MCF 10A (cell line): ENCODE results near the gene DIP2C. TPM values are rescaled to one million over a fixed set of nuclear protein-coding genes. Genes with fewer than 3 reads are reported as not detected.
A peak's percentile ranks its signal among the peaks of the same experiment; 100 is the strongest.

Experiments used
- BruUV-seq: library from RNA; stranded (reverse); fragments of 400-500 nt; replicated peaks from 2 replicates; lab custom pipeline; 2021; lab: Mats Ljungman, UMichigan
- CTCF ChIA-PET: fragments of 300-600 bp; sonication (Branson Sonifier 250); formaldehyde crosslinking; extraction: SDS; loops from one replicate; lab custom pipeline; 2021; ENCODE audit warnings: antibody characterized with exemption, inconsistent platforms; lab: Yijun Ruan, JAX
- POLR2A ChIA-PET: fragments of 300-600, 350-650 bp; sonication (Branson Sonifier 250); formaldehyde crosslinking; extraction: SDS; loops from one replicate; lab custom pipeline; 2020; ENCODE audit warnings: antibody characterized with exemption, inconsistent platforms; lab: Yijun Ruan, JAX
- DNase-seq: peaks from one replicate; pipeline ENCODE4 v3.0.0-alpha.2; 2018; ENCODE audit not compliant: unreplicated experiment
- H3K27ac Mint-ChIP-seq: one replicate; pipeline ENCODE4 v1.8.0; 2022; ENCODE audit warnings: mild to moderate bottlenecking, low read depth, mixed read lengths; ENCODE audit not compliant: unreplicated experiment
- H3K27me3 Mint-ChIP-seq: one replicate; pipeline ENCODE4 v1.8.0; 2022; ENCODE audit warnings: mixed read lengths; ENCODE audit not compliant: insufficient read depth, unreplicated experiment
- H3K36me3 Mint-ChIP-seq: one replicate; pipeline ENCODE4 v1.8.0; 2022; ENCODE audit warnings: mild to moderate bottlenecking, moderate library complexity, mixed read lengths; ENCODE audit not compliant: insufficient read depth, unreplicated experiment
- H3K4me1 Mint-ChIP-seq: one replicate; pipeline ENCODE4 v1.8.0; 2022; ENCODE audit warnings: mixed read lengths; ENCODE audit not compliant: insufficient read depth, unreplicated experiment
- H3K4me3 Mint-ChIP-seq: one replicate; pipeline ENCODE4 v1.8.0; 2022; ENCODE audit warnings: mild to moderate bottlenecking, moderate library complexity, mixed read lengths; ENCODE audit not compliant: unreplicated experiment
- H3K9me3 Mint-ChIP-seq: one replicate; pipeline ENCODE4 v1.8.0; 2022; ENCODE audit warnings: mixed read lengths; ENCODE audit not compliant: unreplicated experiment
- CTCF ChIP-seq: fragments of 200-600 bp; IDR thresholded peaks from one replicate; pipeline ENCODE4 v1.8.0; 2022; ENCODE audit warnings: antibody characterized with exemption, mild to moderate bottlenecking; ENCODE audit not compliant: unreplicated experiment
- intact Hi-C: fragments of 100-400 bp; cut with micrococcal nuclease; formaldehyde crosslinking; loops from 2 replicates; pipeline ENCODE4 v1.14.1; 2022
- total RNA-seq: library from RNA; stranded (reverse); gene quantifications from 2 replicates; pipeline ENCODE4 v1.2.3, GENCODE V29; 2022

The DIP2C gene
- total RNA-seq, 1 experiment from 2014 or later = 0.37 TPM

GRCh38 chr10:442209-442608 lies 247.3 kb downstream of the DIP2C start:
- Mint-ChIP-seq H3K27ac (no peak overlapping the region), H3K4me1 (no peaks in the 10 kb centered on the region), H3K9me3 (no peaks in the 10 kb centered on the region), H3K27me3 (peaks cover 15% of the 10 kb centered on the region), H3K36me3 (no peaks in the 10 kb centered on the region), H3K4me3 (no peak overlapping the region)
- BruUV-seq = no TSS peak
- no peak for TF ChIP-seq CTCF
- no peak for DNase-seq
- intact Hi-C loops = no loop called here
- CTCF ChIA-PET = no interaction called here
- POLR2A ChIA-PET = no interaction called here

- Mint-ChIP-seq H3K4me3 (no peak overlapping the region), H3K4me1 (no peaks in the 10 kb centered on the region), H3K27ac (no peak overlapping the region), H3K27me3 (peaks cover 15% of the 10 kb centered on the region), H3K36me3 (no peaks in the 10 kb centered on the region), H3K9me3 (no peaks in the 10 kb centered on the region)
- BruUV-seq = no TSS peak
- POLR2A ChIA-PET = no interaction called here
- TF ChIP-seq CTCF = no peak
- intact Hi-C loops = no loop called here
- CTCF ChIA-PET = no interaction called here
- no peak for DNase-seq
Measured at GRCh38 chr10:441659-442058, 247.8 kb downstream of the DIP2C start.

GRCh38 chr10:440127-440526 lies 249.3 kb downstream of the DIP2C start:
- DNase-seq = no peak
- intact Hi-C loops = no loop called here
- H3K4me1 Mint-ChIP-seq = no peaks in the 10 kb centered on the region
- H3K4me3 Mint-ChIP-seq = no peak overlapping the region
- H3K36me3 Mint-ChIP-seq = no peaks in the 10 kb centered on the region
- ChIA-PET POLR2A (no interaction called here), CTCF (interaction anchor here (0.6 to 0.7 kb wide), 2 partner anchors 134 to 145 kb away, joined by 3 read pairs; no protein-coding TSS in a partner anchor)
- BruUV-seq = no TSS peak
- no peak for TF ChIP-seq CTCF
- H3K27ac Mint-ChIP-seq = no peak overlapping the region
- peaks cover 15% of the 10 kb centered on the region for H3K27me3 Mint-ChIP-seq
- H3K9me3 Mint-ChIP-seq = no peaks in the 10 kb centered on the region

GRCh38 chr10:437698-438490 lies 251.6 kb downstream of the DIP2C start:
- Mint-ChIP-seq H3K27me3 (no peaks in the 10 kb centered on the region), H3K4me3 (no peak overlapping the region), H3K4me1 (no peaks in the 10 kb centered on the region), H3K27ac (peak overlapping the region; percentile 51), H3K9me3 (no peaks in the 10 kb centered on the region), H3K36me3 (no peaks in the 10 kb centered on the region)
- ChIA-PET POLR2A (no interaction called here), CTCF (no interaction called here)
- BruUV-seq = no TSS peak
- no peak for DNase-seq
- no peak for TF ChIP-seq CTCF
- intact Hi-C loops = no loop called here
